ENCODE data around the gene SP4. TPM values are rescaled to one million over a fixed set of nuclear protein-coding genes. Genes with fewer than 3 reads are reported as not detected.

SP4 gene
- total and polyA plus RNA-seq, 2 experiments from 2014 or later: 1.4 to 7.5 TPM

- H3K27me3 ChIP-seq: no peaks in the 10 kb centered on the region
- H3K4me1 ChIP-seq (ENCODE audit: insufficient read depth): no peaks in the 10 kb centered on the region
- TF ChIP-seq CTCF (IDR thresholded peaks at IDR 0.05; ENCODE audit: poor library complexity) (no peak), EZH2phosphoT487 (IDR thresholded peaks at IDR 0.05; ENCODE audit: low read depth, severe bottlenecking, unreplicated experiment) (no peak), EZH2 (IDR thresholded peaks at IDR 0.05; ENCODE audit: borderline replicate concordance) (no peak)
- H3K9me3 ChIP-seq (ENCODE audit: low read depth): peaks cover 4% of the 10 kb centered on the region
- WGBS (ENCODE audit: low lambda C conversion rate, missing lambda C conversion rate): 97% methylated on average over 6 of the region's 6 CpGs
- no peak overlapping the region for H2AFZ ChIP-seq
- H3K36me3 ChIP-seq (replicated peaks; ENCODE audit: insufficient read depth, low read depth): peaks cover 7% of the 10 kb centered on the region
- no peak overlapping the region for H3K4me3 ChIP-seq
- no peaks in the 10 kb centered on the region for H3K79me2 ChIP-seq
- H3K4me2 ChIP-seq: no peak overlapping the region
- DNase-seq (ENCODE audit: low spot score): no peak
- no peaks in the 10 kb centered on the region for H3K9me2 ChIP-seq (replicated peaks; ENCODE audit: insufficient read depth)
- H4K20me1 ChIP-seq (ENCODE audit: insufficient read depth, poor library complexity, severe bottlenecking): no peaks in the 10 kb centered on the region
- H3K27ac ChIP-seq: no peak overlapping the region
Measured at GRCh38 chr7:21448974-21449373, 21.1 kb downstream of the SP4 start.

DNA sequence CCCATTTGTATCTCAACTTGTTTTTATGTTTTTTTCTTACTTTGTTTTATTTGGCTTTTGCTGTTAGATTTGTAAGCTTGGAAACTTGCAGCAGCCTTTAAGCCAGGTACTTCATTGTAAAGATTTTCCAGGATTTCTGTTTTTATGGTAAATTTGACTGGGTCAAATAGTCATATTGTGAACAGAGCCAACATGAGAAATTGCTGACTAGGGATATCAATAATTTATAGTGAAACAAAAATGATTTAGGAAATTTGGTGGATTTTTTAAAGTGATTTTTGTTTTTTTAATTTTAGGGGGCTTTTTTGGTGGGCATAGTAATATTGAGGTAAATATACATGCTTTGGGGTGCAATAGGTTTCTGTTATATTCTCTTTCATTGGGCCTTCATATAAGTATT lies 22.2 kb downstream of the SP4 start:
- Histone ChIP-seq H3K9me3 (ENCODE audit: low read depth) (peaks cover 8% of the 10 kb centered on the region), H2AFZ (no peak overlapping the region), H3K79me2 (no peaks in the 10 kb centered on the region), H3K36me3 (replicated peaks; ENCODE audit: insufficient read depth, low read depth) (peaks cover 7% of the 10 kb centered on the region), H4K20me1 (ENCODE audit: insufficient read depth, poor library complexity, severe bottlenecking) (no peaks in the 10 kb centered on the region), H3K27me3 (no peaks in the 10 kb centered on the region), H3K9me2 (replicated peaks; ENCODE audit: insufficient read depth) (no peaks in the 10 kb centered on the region), H3K4me1 (ENCODE audit: insufficient read depth) (no peaks in the 10 kb centered on the region), H3K27ac (no peak overlapping the region), H3K4me3 (no peak overlapping the region), H3K4me2 (no peak overlapping the region)
- no peak for DNase-seq (ENCODE audit: low spot score)
- TF ChIP-seq EZH2phosphoT487 (IDR thresholded peaks at IDR 0.05; ENCODE audit: low read depth, severe bottlenecking, unreplicated experiment) (no peak), EZH2 (IDR thresholded peaks at IDR 0.05; ENCODE audit: borderline replicate concordance) (no peak), CTCF (IDR thresholded peaks at IDR 0.05; ENCODE audit: poor library complexity) (no peak)

GRCh38 chr7:21450941-21451340 lies 23.1 kb downstream of the SP4 start:
- H2AFZ ChIP-seq: no peak overlapping the region
- H3K27me3 ChIP-seq: no peaks in the 10 kb centered on the region
- TF ChIP-seq EZH2 (IDR thresholded peaks at IDR 0.05; ENCODE audit: borderline replicate concordance): no peak
- TF ChIP-seq CTCF (IDR thresholded peaks at IDR 0.05; ENCODE audit: poor library complexity): no peak
- TF ChIP-seq EZH2phosphoT487 (IDR thresholded peaks at IDR 0.05; ENCODE audit: low read depth, severe bottlenecking, unreplicated experiment): no peak
- H3K9me3 ChIP-seq (ENCODE audit: low read depth): peaks cover 8% of the 10 kb centered on the region
- H3K36me3 ChIP-seq (replicated peaks; ENCODE audit: insufficient read depth, low read depth): peaks cover 7% of the 10 kb centered on the region
- no peak overlapping the region for H3K4me3 ChIP-seq
- no peak overlapping the region for H3K27ac ChIP-seq
- 67% methylated on average over 5 of the region's 5 CpGs for WGBS (ENCODE audit: low lambda C conversion rate, missing lambda C conversion rate)
- H3K4me2 ChIP-seq: no peak overlapping the region
- no peaks in the 10 kb centered on the region for H3K79me2 ChIP-seq
- no peaks in the 10 kb centered on the region for H3K9me2 ChIP-seq (replicated peaks; ENCODE audit: insufficient read depth)
- H4K20me1 ChIP-seq (ENCODE audit: insufficient read depth, poor library complexity, severe bottlenecking): no peaks in the 10 kb centered on the region
- no peaks in the 10 kb centered on the region for H3K4me1 ChIP-seq (ENCODE audit: insufficient read depth)
- DNase-seq (ENCODE audit: low spot score): no peak

DNA sequence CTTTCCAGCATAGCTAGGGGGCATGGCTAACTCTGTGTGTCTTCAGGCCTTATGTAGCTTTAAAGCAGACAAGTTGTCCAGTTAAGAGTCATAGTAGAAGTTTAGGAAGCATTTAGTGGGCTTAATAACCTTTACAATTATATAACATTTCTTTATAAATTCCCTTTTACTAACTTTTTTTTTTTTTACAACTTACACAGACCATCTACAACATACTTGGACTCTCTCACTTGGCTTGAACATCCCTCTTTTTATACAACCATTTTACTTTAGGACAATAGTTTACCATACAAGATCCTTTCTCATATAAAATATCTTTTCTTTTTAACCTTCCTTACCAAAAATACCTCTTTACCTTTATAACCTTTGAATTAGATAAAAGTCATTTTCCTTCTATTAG lies 26.3 kb downstream of the SP4 start:
- H3K4me3 ChIP-seq: no peak overlapping the region
- H3K4me1 ChIP-seq (ENCODE audit: insufficient read depth): no peaks in the 10 kb centered on the region
- H3K9me2 ChIP-seq (replicated peaks; ENCODE audit: insufficient read depth): no peaks in the 10 kb centered on the region
- H3K9me3 ChIP-seq (ENCODE audit: low read depth): peaks cover 8% of the 10 kb centered on the region
- H4K20me1 ChIP-seq (ENCODE audit: insufficient read depth, poor library complexity, severe bottlenecking): no peaks in the 10 kb centered on the region
- TF ChIP-seq EZH2phosphoT487 (IDR thresholded peaks at IDR 0.05; ENCODE audit: low read depth, severe bottlenecking, unreplicated experiment) (no peak), EZH2 (IDR thresholded peaks at IDR 0.05; ENCODE audit: borderline replicate concordance) (no peak), CTCF (IDR thresholded peaks at IDR 0.05; ENCODE audit: poor library complexity) (no peak)
- no peak overlapping the region for H3K27ac ChIP-seq
- no peak overlapping the region for H3K4me2 ChIP-seq
- H3K27me3 ChIP-seq: no peaks in the 10 kb centered on the region
- H2AFZ ChIP-seq: no peak overlapping the region
- no peak for DNase-seq (ENCODE audit: low spot score)
- no peaks in the 10 kb centered on the region for H3K79me2 ChIP-seq
- H3K36me3 ChIP-seq (replicated peaks; ENCODE audit: insufficient read depth, low read depth): peaks cover 7% of the 10 kb centered on the region
